Adipose tissue (tissue), 3 donors: ENCODE data around the gene SMCO2. TPM values are rescaled to one million over a fixed set of nuclear protein-coding genes. Genes with fewer than 3 reads are reported as not detected.

Experiments used
- H3K27ac ChIP-seq: one replicate; pipeline ENCODE4 v1.5.1; 2013; ENCODE audit warnings: low read depth, low read length
- whole genome bisulfite sequencing, 3 donors: extraction: QIAGEN DNeasy Blood & Tissue Kit; methylation state at CpG; one replicate each; pipeline ENCODE4 v1.1.7; 2013; 5-methylcytosine and 5-hydroxymethylcytosine counted together
- polyA plus RNA-seq, 3 donors: library from polyadenylated mRNA; stranded (reverse); fragments of 200-250 nt; gene quantifications; one replicate each; pipeline ENCODE4 v1.2.3, GENCODE V29; 2013
- donor health status: healthy with polysubstance abuse.
- donor health status: Bipolar disorder and iron deficiency.
- donor health status: healthy.

SMCO2 gene
- polyA plus RNA-seq, 3 donors, result 0.10 TPM; not detected in 2

- 93 to 97% (median 93%) methylated on average over 5 of the region's 5 CpGs for WGBS, 3 donors
- no peak overlapping the region for H3K27ac ChIP-seq
Measured at GRCh38 chr12:27449893-27450534, 3.5 kb downstream of the SMCO2 start.

- 44 to 84% (median 75%) methylated on average over 6 of the region's 6 CpGs for WGBS, 3 donors
- no peak overlapping the region for H3K27ac ChIP-seq
Measured at GRCh38 chr12:27451036-27451825, 4.7 kb downstream of the SMCO2 start.

DNA sequence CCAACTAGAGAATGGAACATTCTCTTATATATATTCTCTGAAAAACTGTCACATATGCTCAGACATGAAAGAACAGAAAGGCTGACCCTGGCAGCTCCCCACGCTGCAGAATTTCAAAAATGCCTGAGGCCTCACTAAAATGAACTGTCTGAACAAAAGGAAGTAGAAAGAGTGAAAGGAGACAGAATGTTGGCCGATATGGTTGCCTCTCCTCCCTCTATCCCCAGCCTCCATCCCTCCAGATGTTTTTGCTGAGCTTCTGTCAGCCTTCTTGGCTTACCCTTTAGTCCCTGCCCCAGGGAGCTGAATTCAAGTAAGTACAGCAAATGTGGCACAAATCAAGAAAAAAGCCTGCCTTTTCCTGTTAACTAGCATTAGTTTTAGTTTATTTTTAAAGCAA, 6.9 kb downstream of the SMCO2 start:
- no peak overlapping the region for H3K27ac ChIP-seq
- 61 to 78% (median 61%) methylated on average over 2 of the region's 2 CpGs for WGBS, 3 donors

DNA sequence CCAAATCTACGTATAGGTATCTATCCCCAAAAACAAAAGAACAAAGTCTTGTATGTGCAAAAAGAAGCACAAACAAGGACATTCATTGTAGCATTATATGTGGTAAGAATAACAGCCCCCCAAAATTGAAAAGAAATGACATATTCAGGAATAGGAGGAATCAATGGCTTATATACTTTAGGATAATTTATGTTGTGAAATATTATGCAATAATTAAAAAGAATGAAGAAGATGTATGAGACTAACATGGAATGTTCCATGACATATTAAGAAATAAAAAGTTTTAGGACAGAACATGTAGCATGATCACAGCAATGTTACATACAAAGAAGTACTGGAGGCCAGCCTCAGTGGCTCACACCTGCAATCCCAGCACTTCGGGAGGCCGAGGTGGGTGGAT, 9.1 kb downstream of the SMCO2 start:
- no peak overlapping the region for H3K27ac ChIP-seq
- 93 to 99% (median 97%) methylated on average over 3 of the region's 3 CpGs for WGBS, 3 donors

DNA sequence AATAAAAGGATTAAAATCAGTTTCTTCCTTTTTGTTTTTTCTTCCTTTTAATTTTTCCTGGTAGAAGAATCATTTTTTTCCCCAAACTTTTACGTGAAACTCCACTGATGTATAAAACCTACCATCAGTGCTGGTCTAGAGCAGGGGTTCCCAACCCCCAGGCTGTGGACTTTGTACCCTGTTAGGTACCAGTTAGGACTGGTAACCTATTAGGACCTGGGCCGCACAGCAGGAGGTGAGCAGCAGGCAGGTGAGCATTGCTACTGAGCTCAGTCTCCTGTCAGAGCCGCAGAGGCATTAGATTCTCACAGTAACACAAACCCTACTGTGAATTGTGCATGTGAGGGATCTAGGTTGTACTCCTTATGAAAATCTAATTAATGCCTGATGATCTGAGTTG, 10.1 kb downstream of the SMCO2 start:
- H3K27ac ChIP-seq, result no peak overlapping the region
- WGBS, 3 donors, result 73 to 98% (median 90%) methylated on average over 3 of the region's 3 CpGs

- 42 to 72% (median 49%) methylated on average over 6 to 7 of the region's 7 CpGs for WGBS, 3 donors
- H3K27ac ChIP-seq, result no peak overlapping the region
Measured at GRCh38 chr12:27460471-27460978, 14.0 kb downstream of the SMCO2 start.

- 7 to 49% (median 11%) methylated on average over 9 of the region's 9 CpGs for WGBS, 3 donors
- H3K27ac ChIP-seq, result no peak overlapping the region
Measured at GRCh38 chr12:27462151-27462694, 15.7 kb downstream of the SMCO2 start.

DNA sequence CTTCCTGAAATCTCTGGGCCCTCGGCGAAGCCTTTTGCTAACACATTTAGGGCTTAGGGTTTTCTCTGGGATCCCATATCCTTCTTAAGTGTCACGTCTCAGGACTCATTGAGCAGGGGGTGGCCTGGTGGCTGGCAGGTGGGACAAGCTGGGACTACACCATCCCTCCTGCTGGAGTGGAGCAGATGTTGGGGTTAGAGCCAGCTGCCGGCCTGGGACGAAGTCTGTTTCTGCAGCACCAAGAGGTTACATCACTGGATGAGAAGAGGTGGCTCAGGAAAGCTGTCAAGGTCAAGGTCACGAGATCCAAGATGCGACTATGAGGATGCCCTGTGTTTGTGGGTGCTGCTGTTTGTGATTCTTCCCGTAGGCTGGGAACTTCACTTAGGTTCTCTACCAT, 16.3 kb downstream of the SMCO2 start:
- WGBS, 3 donors, result 65 to 74% (median 69%) methylated on average over 8 of the region's 8 CpGs
- no peak overlapping the region for H3K27ac ChIP-seq

GRCh38 chr12:27463511-27464219, 17.1 kb downstream of the SMCO2 start:
- WGBS, 3 donors, result 65 to 73% (median 67%) methylated on average over 11 of the region's 11 CpGs
- no peak overlapping the region for H3K27ac ChIP-seq

GRCh38 chr12:27464220-27464554, 17.7 kb downstream of the SMCO2 start:
- H3K27ac ChIP-seq, result no peak overlapping the region
- 47 to 79% (median 50%) methylated on average over 5 of the region's 5 CpGs for WGBS, 3 donors

- 85 to 87% (median 87%) methylated on average over 3 of the region's 3 CpGs for WGBS, 3 donors
- no peak overlapping the region for H3K27ac ChIP-seq
Measured at GRCh38 chr12:27467641-27468040, 21.1 kb downstream of the SMCO2 start.

- H3K27ac ChIP-seq, result no peak overlapping the region
- WGBS, 3 donors, result 83 to 84% (median 83%) methylated on average over 2 of the region's 2 CpGs
Measured at GRCh38 chr12:27468241-27468640, 21.7 kb downstream of the SMCO2 start.

GRCh38 chr12:27469176-27469736, 22.7 kb downstream of the SMCO2 start:
- no peak overlapping the region for H3K27ac ChIP-seq
- 56 to 81% (median 74%) methylated on average over 1 of the region's 1 CpG for WGBS, 3 donors

DNA sequence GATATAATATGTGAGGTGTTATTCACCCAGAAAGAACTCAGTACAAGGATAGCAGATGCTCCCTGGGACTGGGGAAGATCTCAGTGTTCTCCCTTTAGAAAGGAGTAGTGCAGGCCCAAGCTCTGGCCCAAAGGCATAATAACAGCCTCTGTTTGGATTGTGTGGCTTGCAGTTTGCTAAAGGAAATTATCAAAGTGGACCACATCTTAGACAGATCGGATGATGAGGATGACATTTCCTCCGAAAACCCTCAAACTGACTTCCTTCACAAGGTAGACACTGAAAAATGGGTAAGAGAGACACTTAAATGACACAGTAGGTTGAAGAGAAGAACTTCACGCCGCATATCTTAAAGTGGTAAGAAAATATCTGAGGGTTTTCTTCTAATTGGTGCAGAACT, 26.1 kb downstream of the SMCO2 start:
- 51 to 77% (median 66%) methylated on average over 4 of the region's 4 CpGs for whole genome bisulfite sequencing, 3 donors
- no peak overlapping the region for H3K27ac ChIP-seq

DNA sequence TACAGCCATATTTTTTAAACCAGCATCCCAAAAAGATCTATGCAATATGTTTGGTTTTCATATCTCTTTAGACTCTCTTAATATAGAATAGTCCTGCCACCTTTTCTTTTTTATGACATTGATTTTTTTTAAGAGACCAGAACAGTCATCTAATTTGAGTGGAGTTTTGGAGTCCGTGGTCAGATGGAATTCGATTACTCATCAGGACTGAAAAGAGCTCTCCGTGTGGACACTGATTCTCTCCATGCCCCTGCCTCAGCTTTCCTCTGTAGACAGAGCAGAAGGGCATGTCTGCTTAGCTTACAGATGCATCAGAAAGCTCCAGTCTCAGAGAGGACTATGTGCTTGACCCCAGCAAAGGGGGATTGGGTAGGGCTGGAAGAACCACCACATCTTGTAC, 27.8 kb downstream of the SMCO2 start:
- H3K27ac ChIP-seq, result no peak overlapping the region
- 52 to 63% (median 56%) methylated on average over 3 of the region's 3 CpGs for WGBS, 3 donors

DNA sequence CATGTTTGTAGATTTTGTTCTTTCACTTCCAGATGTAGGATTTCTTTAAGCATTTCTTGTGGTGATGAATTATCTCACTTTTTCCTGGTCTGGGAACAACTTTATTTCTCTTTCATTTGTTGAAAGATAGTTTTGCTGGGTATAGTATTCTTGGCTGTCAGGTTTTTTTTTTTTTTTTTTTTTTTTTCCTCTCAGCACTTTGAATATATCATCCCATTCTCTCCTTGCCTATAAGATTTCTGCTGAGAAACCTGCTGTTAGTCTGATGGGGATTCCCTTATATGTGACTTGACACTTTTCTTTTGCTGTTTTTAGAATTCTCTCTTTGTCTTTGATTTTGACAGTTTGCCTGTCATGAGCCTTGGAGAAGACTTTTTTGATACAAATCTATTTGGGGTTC, 30.5 kb downstream of the SMCO2 start:
- no peak overlapping the region for H3K27ac ChIP-seq

DNA sequence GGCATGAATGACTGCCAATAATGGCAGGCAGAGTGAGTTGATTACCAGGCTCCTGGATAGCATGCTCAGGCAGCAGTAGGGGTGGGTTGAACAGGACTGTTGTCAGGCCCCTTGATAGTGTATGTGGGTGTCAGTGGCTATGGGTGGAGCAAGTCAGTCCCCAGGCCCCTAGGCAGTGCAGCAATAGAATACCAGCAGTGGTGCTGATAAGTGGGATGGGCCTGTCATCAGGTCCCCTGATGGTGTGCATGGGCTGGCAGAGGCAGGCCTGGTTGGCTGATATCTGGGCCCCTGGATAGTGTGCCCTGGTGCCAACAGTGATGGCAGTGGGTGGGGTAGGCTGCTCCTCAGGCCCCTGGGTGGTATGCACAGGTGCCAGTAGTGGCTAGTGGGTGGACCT, 32.4 kb downstream of the SMCO2 start:
- H3K27ac ChIP-seq, result no peak overlapping the region

- no peak overlapping the region for H3K27ac ChIP-seq
- WGBS, 3 donors, result 55 to 100% (median 82%) methylated on average over 1 of the region's 1 CpG
Measured at GRCh38 chr12:27480016-27480415, 33.5 kb downstream of the SMCO2 start.

DNA sequence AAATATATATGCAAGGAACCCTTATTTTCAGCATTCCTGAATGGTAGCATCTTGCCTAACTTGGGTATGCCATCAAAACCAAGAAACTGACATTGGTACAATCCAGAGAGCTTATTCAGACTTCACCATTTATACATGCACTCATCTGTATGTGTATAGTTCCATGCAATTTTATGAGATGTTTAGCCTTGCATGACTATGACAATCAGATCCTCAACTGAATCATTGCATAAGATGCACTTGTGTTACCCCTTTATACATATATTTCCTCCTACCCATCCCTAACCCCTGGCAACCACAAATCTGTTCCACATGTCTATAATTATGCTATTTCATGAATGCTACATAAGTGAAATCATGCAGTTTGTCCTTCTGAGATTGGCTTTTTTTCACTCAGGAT, 40.4 kb downstream of the SMCO2 start:
- no peak overlapping the region for H3K27ac ChIP-seq
